ENCODE results near the gene NARF.

- TF ChIP-seq CTCF (IDR thresholded peaks at IDR 0.05; ENCODE audit: low read depth, low read length, poor library complexity, severe bottlenecking) (no peak), EZH2phosphoT487 (IDR thresholded peaks at IDR 0.05; ENCODE audit: borderline replicate concordance, low read length) (no peak)
Observed at GRCh38 chr17:82429824-82430223, 28.7 kb upstream of the NARF start.

Measured in DOHH2 (cell line).